Fibroblast of lung (primary cell): ENCODE results near the gene TNFSF8.

ENCODE experiments used
- CTCF ChIP-seq, 2 donors: IDR thresholded peaks in 1 of 2; conservative IDR thresholded peaks in 1 of 2; 1 replicate in 1 of 2; 2 replicates in 1 of 2; pipeline ENCODE4 v1.5.1; 2011 to 2012; ENCODE audit warnings: low read length in 2 of 2, control low read depth in 1 of 2, inconsistent platforms in 1 of 2, low read depth in 1 of 2, mild to moderate bottlenecking in 1 of 2
- EZH2 ChIP-seq: IDR thresholded peaks from 2 replicates; pipeline ENCODE4 v1.5.1; 2012; ENCODE audit warnings: low read length, control low read depth, mild to moderate bottlenecking; ENCODE audit errors: missing control alignments

GRCh38 chr9:114902786-114903524 lies 27.4 kb downstream of the TNFSF8 start:
- TF ChIP-seq CTCF (conservative IDR thresholded peaks at IDR 0.05 in 1 of 2, IDR thresholded peaks at IDR 0.05 in 1 of 2; ENCODE audit: low read depth in 1 of 2, low read length in 2 of 2) (no peak), EZH2 (no peak)
